Retina (tissue), 1 donor: ENCODE measurements around the gene POLR3G.

Experiments
- DNase-seq: peaks from one replicate; pipeline ENCODE4 v3.0.0-alpha.2; 2016

The POLR3G gene

DNA sequence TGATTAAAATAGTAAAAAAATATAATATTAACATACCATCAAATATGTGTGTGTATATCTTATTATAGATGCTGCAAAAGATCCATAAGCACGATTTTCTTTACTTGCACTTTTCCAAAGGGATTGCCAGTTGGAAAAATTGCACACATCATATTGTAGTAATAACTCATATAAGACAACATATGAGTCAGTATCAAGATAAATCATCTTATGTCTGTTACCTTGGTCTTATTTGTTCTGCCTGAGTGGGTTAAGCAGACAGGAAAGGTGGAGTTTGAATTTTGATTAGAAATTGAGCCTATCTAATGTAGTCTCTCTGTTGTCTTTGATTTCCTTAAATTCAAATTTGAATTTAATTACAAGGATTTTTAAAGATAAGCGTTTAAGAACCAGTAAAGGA, 30.1 kb downstream of the POLR3G start:
- no peak for DNase-seq

DNA sequence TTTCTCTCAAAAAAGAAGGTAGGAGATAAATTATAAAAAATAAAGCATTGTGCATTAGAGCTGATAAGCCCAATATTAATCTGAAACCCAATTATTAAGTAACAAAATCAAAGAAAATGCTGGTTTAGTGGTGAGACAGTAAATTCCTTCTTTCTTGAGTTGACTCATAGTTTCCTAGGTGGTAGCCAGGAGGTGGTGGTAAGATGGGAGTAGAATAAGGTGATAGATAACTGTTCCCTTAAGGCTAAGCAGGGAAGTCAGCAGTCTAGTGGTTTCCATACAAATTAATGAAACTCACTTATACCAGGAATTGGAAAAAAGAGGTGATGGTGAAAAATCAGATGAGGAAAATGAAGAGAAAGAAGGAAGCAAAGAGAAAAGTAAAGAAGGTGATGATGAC, 31.6 kb downstream of the POLR3G start:
- DNase-seq: no peak

DNA sequence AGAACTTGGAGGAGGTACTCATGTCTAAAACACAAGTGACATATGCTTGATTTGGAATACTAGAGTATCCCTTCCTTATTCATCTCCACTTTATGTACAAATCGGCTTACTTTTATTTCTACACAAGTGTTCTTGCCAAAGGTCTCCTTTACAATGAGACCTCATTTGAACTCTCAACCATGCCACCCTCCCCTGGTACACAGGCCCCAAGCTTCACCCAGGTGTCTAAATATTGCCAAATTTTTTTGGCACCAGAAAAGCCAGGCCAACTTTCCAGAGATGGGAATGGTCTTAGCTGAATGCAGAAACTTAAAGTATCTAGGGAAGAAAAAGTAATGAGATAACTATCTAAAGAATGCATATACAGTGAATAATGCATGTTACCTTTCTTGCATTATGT, 35.8 kb downstream of the POLR3G start:
- no peak for DNase-seq

DNA sequence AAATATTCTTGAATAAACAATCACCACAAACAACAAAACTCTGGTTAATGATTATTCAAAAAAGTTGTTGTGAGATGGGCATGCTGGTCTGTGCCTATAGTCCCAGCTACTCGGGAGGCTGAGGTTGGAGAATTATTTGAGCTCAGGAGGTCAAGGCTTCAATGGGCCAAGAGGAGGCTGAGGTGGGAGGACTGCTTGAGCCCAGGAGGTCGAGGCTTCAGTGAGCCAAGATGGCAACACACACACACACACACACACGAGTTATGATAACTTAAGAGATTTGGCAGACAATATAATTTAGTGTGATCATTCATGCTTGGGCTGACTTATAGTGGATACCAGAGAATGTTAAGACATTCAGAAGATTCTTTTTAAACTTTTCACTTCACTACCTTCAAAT, 39.9 kb downstream of the POLR3G start:
- no peak for DNase-seq

DNA sequence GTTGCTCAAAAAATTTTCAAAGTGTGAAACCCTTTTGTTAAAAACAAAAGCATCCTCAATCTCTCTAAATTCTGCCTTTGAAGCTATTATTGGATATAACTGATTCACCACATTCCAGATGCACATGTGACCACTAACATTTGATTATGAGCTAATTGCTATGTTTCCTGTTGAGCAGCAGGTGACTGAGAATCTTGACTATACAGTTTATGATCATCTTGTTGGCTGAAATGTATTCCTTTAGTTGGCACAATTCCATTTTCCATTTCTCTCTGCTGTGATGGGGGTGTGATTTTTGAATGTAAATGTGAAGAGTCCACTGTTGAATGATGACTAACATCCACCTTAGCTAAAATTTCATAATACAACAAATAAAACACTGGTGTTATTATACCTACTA, 44.0 kb downstream of the POLR3G start:
- DNase-seq: no peak

DNA sequence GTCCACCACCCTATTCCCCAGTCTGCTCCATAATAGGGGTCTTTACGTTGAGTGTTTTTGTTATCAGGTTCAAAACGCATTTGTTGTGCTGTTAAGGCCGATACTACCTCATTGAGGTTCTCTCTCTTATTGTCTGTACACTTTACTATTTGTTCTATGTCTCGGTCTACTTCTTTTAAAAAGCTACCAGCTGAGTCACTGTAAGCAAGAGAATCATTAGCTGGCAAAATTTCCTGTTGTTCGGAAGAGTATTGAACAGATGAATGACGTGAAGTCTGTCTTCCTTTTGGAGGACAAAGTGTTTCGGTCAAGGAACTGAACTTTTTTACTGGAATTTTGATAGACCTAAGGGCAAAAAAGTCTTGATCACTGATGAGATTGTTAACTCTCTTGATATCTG, 44.4 kb downstream of the POLR3G start:
- DNase-seq: no peak

DNA sequence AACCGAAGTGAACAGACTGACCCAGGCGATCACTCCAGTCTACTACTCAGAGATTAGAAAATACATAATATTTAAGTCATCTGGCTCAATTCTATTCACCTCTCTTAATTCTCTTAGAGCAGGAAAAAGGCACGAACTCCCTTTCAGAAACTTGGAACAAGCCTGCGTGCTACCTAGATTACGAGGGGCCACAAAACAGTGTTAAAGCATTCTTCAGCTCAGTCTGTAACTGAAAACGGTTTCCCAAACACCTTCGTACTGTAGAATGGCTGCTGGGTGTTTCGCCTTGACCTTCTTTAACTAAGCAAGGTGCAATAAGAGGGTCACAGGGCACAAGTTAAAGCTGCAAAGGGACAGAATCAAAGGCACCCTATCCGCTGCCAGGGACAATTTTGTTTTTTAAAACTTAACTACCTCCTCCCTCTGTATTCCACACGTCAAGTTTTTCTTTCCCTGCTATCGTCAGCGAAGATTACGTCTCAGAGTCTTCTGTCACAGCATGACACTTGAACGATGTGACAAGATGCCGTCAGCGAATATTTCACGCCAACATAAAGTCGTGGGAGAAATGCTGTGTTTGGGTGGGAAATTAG, 54.0 kb downstream of the POLR3G start:
- peak; percentile 61 for DNase-seq

DNA sequence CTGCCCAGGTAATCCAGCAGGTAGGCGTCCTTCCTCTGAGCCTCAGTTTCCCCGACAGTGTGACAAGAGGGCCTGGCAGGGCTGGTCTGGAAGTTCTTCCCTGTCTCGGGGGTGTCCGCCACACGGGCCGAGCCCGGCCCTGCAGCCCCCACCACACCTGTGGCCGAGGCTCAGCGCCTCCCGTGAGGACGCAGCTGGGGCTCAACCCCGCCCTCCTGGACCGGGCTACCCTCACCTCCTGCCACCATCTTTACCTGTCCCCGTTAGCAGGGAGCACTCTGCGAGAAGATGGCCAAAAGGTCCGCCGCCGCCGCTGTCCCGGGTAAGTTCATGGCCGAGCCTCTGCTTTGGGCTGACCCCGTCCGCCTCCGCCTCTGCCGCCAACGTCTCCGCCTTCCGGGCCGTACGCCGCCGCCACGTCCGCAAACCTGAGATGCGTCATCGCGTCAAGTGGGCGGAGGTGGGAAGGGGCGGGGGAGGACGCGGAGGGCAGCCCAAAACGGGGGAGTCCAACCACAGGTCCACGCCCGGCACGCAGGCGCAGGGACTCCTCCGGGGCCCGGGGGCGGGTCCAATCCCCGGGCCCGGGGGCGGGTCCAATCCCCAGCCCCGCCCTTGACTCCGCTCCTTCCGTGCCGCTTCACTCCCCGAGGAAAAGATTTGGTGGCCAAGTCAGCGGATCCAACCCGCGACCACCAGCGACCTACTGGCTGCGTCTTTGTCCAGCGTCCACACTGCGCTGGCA, 54.7 kb downstream of the POLR3G start, which contains the start of gene LYSMD3:
Gene LYSMD3 (minus strand): TSS at position 391 of the 745 bp plus-strand sequence. CDS start 4,295 bp downstream, outside the sequence.
- peak; percentile 93 for DNase-seq

DNA sequence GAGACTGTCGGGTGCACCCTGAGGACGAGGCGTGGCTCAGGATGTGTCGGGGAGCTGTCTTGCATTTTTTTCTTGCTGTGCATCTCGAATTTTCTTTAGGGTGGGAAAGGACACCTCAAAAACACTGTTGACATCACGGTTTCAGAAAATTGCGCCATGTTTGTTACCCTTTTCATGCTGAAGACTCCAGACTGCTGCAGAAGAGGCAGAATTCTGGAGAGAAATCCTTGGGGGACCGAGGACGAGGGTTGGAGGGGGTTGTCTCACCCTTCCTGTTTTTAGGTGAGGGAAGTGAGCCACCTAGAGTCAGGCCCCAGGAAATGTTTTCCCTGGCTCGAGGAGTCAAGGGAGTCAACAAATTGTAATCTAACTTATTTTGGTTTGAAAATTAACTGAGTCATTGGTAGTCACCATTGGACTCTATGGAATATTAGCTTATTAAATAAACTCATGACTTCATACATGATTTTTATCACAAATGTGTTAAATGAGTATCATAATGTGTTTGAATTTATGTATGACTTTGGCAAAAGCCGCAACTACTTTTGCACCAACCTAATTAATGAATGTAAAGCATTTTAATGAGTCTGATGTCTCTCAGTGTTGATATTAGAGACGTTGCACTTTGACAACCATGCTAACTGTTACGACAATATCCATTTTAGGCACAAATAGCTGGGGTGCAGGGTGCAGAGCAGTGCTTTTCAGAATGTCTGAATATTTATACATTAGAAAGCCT, 55.4 kb downstream of the POLR3G start:
- DNase-seq: peak; percentile 92

DNA sequence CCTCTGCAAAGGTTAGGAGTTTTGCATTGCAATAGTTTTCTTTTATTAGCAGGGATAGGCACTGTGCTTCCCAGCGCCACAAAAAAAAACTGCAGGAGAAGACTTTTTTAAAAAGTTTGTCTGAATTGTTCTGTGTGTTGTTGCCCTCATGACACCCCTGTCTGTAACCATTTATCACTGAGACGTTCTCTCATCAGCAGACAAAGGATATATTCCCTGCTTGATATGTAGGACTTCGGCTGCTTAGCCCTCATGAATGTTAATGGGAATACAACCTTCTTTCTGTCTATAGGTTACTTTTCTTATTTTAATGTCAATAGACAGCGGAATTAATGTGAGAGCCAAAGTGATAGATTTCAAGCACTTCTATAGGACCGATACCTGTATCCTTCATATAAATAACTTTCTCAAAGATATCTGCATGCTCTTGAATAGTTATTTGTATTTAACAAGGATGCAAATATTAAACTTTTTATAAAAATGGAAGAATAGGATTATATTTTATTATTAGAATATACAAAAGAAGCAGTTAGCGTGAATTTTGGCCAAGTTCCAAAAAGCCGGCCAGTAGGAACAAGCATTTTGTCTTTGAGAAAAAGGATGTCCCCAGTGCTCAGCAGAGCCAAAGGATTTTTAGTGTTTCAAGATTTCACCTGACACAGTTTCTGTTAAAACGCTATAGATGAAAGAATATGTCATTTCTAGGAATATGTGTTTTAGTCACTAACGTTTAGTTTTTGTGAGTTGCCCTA, 56.2 kb downstream of the POLR3G start:
- DNase-seq: no peak

DNA sequence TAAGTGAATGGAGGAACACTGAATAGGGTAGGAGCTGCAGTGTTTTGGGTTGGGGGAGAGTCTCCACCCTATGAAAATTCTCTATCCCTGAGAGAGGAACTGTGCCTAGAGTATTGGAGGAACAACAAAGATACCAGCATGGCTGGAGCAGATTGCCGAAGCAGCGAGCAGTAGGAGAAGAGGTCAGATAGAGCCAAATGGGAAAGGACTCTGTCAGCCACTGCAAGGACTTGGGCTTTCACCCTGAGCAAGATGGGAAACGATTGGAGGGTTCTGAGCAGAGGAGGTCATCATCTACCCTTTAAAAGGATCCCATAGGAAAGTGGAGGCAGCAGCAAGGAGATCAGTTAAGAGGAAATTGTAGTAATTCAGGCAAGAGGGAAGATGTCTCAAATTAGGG, 59.1 kb downstream of the POLR3G start:
- DNase-seq: no peak

DNA sequence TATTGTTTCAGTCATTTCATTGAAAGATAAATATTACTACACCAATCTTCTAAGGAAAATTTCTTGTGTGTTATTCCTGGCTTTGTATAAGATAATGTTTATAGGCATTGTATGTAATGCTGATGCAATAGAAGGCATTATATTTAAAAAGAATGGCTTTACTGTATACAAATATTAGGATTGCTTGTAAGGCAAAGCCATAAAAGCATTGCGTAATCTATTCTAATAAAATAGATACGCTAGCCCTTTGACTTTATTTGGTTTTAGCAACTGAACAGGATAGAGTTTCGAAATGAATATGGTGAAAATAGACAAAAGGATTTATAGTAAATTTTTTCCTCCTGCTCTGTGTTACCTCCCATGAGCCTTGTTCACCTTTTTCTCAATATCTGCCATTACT, 60.3 kb downstream of the POLR3G start:
- no peak for DNase-seq

DNA sequence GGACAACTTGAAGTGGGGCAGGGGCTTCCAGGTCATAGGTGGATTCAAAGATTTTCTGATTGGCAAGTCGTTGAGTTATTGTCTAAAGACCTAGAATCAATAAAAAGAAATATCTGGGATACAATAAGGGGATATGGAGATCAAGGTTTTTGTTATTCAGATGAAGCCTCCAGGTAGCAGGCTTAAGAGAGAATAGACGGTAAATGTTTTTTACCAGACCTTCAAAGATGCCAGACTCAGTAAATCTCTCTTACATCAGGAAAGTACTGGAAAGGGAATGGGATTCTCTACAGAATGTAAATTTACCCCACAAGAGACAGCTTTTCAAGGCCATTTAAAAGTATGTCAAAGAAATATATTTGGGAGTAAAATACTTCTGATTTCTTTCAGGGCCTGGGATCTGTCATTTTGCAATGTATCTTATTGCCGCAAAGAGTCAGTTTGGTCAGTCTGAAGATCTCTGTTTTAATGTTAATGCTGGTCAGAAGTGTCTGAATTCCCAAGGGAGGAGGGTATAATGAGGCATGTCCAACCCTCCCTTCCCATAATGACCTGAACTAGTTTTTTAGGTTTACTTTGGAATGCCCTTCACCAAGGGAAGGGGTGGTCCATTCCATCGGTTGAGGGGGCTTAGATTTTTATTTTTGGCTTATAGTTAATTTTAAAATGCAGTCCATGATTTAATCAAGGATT, 68.3 kb downstream of the POLR3G start:
- DNase-seq: no peak

DNA sequence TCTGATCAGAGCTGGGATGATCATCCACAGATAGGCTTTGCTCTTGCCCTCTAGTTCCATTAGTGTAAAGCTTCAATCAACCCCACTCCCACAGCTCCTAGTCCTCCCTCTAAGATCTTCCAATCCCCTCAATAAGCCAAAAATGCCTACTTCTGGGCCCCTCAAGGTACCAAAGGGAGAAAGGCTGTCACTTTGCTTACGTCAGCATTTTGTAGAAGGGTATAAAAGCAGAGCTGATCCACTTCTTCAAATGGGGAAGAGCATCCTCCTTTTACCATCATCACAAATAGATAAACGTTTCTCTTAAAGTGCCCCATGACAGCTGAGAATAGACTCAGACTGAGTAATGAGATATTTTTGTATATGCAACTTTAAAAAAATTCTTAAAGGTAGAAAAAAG, 70.8 kb downstream of the POLR3G start:
- DNase-seq: no peak

DNA sequence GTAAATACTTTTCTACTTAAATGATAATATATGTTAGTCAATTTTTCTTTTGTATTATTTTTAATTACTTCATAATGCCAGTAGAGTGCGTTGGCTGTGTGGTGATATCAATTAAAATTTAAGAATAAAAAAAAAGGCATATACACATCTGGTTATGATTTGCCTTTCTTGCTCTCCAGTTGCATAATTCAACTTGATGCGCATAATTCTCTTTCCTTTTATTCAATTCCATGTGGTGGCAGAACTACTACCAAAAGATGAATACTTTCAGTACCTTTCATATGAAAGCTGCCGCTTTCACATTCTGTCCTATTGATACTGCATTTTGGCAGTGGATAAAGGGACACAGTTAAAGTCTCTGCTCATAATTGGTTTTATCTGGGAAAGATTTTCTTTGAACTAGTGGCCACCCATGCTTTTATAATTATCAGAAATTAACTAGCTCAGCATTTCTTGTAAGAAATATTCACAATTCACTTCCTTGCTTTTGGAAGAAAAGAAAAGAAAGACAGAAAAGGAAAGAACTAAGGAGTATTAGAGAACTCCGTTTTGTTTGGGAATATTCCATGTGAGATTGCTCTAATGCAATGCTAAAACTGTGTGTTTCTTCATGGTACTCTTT, 71.7 kb downstream of the POLR3G start:
- DNase-seq: no peak

DNA sequence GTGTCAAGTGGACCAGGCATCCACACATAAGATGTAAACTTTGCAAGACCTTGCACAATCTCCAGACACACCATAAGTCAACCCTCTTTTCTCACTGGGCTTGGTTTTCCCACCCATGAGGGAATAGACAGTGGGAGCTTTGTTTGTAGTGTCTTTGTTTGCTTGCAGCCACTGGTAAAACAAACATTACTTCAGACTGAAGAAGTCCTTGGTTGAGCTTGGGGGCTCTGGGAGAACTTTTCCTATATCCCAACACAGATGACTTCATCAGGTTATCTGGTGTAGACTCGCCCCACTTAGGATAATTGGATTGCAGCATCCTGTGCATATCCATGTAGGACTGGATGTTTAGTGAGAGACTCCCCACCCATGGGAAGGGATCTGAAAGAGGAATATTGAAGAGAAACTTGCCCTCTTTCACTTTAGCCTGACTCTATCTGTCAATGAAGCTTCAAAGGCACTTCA, 72.4 kb downstream of the POLR3G start:
- DNase-seq: no peak

DNA sequence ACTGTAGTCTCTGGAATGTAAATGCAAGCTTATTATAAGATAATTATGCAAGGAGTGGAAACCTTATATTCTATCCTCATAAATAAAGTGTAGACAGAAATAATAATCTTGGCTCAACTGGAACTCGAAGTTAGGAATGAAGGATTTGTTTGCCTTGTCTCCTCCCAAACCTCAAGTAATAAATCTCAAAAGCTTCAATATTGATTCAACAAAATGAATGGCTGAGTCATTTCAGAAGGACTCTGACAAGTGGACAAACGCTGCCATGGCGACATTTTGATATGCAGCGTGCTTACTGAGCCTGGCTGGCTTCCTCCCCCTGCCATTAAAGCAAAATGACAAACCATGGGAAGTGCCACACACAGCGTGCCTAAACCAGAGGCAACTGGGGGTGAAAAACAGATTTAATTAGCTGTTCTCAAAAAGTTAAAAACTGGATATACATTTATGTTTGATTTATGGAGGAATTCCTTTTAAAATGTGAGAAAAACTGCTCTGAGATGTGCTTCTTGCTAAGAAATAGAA, 73.5 kb downstream of the POLR3G start:
- DNase-seq: peak; percentile 12

DNA sequence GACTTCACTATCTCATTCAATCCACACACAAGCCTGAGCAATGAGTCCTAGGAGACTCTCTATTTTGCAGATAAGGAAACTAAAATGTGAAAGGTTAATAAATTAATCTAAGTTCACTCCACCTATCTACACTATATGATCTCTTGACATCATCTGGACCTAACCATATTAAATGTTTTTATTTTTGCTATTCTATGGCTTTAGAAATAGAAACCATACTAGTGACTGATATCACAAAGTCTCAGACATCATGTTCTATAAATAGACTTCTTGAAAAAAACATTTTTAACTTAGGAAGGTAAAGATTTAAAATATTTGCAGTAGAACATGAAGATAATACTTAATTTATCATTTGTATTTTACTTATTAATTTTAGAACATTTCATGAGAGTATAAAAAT, 74.6 kb downstream of the POLR3G start:
- no peak for DNase-seq

DNA sequence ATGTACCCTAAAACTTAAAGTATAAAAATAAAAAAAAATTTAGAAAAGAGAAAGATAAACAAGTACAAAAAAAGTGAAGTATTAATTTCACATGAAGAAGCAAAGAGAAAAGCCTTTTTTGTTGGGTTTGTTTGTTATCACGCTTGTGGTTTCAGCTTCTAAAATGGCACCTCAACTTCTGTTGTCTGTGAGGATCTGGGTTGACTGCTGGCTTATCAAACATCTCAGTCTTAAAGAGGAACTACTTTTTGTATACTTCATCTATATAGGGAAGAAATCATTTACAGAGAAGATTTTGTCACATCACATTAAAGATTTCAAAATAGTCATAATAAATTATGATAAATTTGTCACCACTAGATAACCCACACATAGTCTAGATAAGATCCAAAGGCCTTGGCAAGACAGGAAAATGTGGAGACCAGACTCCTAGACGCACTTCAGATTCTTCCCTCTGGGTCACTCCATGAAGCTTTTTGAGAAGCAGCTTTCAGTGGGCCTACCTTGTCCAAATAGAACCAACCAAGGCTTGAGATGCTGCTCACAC, 75.1 kb downstream of the POLR3G start:
- no peak for DNase-seq

DNA sequence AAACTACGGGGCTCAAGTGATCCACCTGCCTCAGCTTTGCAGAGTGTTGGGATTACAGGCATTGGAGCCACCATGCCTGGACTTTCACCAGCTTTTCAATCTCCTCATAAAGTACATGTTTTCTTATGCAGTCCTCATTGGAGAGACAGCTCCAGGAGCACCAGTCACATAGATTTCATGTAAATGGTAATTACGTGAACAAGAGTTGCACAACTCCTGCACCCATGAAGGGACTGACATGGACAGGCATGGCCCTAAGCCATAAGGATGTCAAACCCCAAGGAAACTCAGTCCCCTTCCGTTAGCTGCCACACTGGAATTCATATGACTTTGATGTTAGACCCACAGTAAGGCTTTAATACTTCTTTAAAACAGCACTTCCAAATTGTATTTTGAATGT, 76.3 kb downstream of the POLR3G start:
- no peak for DNase-seq

DNA sequence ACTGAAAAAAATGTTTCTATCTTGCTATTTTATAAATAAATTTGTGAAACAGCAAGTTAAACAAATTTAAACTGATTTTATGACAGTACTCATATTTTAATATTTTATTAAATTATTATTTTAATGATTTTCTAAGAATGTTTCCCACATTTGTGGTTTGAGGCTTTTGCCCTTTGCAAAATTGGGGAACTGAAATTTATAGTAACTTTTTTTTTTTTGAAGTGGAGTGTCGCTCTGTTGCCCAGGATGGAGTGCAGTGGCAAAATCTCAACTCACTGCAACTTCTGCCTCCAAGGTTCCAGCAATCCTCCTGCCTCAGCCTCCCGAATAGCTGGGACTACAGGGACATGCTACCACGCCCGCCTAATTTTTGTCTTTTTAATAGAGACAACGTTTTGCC, 76.7 kb downstream of the POLR3G start:
- no peak for DNase-seq

DNA sequence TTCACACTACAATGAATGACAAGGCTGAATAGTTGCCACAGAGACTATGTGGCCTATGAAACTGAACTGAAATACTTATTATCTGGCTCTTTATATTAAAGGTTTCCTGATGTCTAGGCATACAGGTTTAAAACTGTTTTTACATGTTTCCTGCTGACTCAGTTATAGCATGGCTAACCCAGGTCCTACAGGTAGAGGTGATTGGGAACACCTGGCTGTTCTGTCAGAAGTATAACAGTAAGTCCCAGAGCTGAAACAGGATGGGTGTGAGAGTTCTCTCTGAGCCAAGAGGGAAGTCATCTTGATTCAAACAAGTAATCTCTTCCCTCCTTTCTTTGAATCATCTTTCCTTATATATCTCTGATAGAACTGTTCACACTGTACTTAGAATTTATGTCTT, 79.0 kb downstream of the POLR3G start:
- DNase-seq: no peak
